ENCODE measurements around the gene RTL10.

The RTL10 gene

GRCh38 chr22:19808873-19809478 lies 45.7 kb downstream of the RTL10 start:
- no peak for DNase-seq (ENCODE audit: low read depth in 2 of 2)

GRCh38 chr22:19807914-19808872 lies 46.5 kb downstream of the RTL10 start:
- no peak for DNase-seq (ENCODE audit: low read depth in 2 of 2)

- DNase-seq (ENCODE audit: low read depth in 2 of 2): no peak
Measured at GRCh38 chr22:19807161-19807913, 47.3 kb downstream of the RTL10 start.

GRCh38 chr22:19806213-19807160 lies 48.2 kb downstream of the RTL10 start:
- no peak for DNase-seq (ENCODE audit: low read depth in 2 of 2)

- DNase-seq (ENCODE audit: low read depth in 2 of 2): no peak
Measured at GRCh38 chr22:19805821-19806212, 48.9 kb downstream of the RTL10 start.
